HG02571 (cell line): ENCODE measurements around the gene DNLZ.

ENCODE experiments used
- ATAC-seq: cut with Tn5 transposase; IDR thresholded peaks from one replicate; pipeline ENCODE4 v1.9.1; 2021; ENCODE audit warnings: mild to moderate bottlenecking, moderate library complexity; ENCODE audit not compliant: unreplicated experiment

The DNLZ gene

GRCh38 chr9:136397643-136398042 is 34.1 kb upstream of the DNLZ start:
- no peak for ATAC-seq

- no peak for ATAC-seq
Observed at GRCh38 chr9:136396219-136396515, 32.6 kb upstream of the DNLZ start.

GRCh38 chr9:136395345-136396218 is 32.0 kb upstream of the DNLZ start:
- no peak for ATAC-seq

- ATAC-seq = no peak
Observed at GRCh38 chr9:136395020-136395340, 31.4 kb upstream of the DNLZ start.

- ATAC-seq = no peak
Observed at GRCh38 chr9:136394312-136395019, 30.9 kb upstream of the DNLZ start.

- no peak for ATAC-seq
Observed at GRCh38 chr9:136393531-136393930, 30.0 kb upstream of the DNLZ start.

GRCh38 chr9:136392538-136393449 is 29.2 kb upstream of the DNLZ start:
- no peak for ATAC-seq

- no peak for ATAC-seq
Observed at GRCh38 chr9:136391737-136392537, 28.4 kb upstream of the DNLZ start.

GRCh38 chr9:136389396-136389795 is 25.9 kb upstream of the DNLZ start:
- no peak for ATAC-seq

GRCh38 chr9:136387217-136387616 is 23.7 kb upstream of the DNLZ start:
- ATAC-seq = no peak

- no peak for ATAC-seq
Observed at GRCh38 chr9:136386018-136386417, 22.5 kb upstream of the DNLZ start.

GRCh38 chr9:136385015-136385414 is 21.5 kb upstream of the DNLZ start:
- ATAC-seq = no peak

GRCh38 chr9:136383436-136383835 is 19.9 kb upstream of the DNLZ start:
- no peak for ATAC-seq

- ATAC-seq = no peak
Observed at GRCh38 chr9:136381966-136382513, 18.5 kb upstream of the DNLZ start.

GRCh38 chr9:136381311-136381710 is 17.8 kb upstream of the DNLZ start:
- no peak for ATAC-seq

- ATAC-seq = no peak
Observed at GRCh38 chr9:136380381-136380780, 16.8 kb upstream of the DNLZ start.

GRCh38 chr9:136379891-136380290 is 16.3 kb upstream of the DNLZ start:
- ATAC-seq = no peak

GRCh38 chr9:136379401-136379800 is 15.9 kb upstream of the DNLZ start:
- ATAC-seq = no peak

- ATAC-seq = no peak
Observed at GRCh38 chr9:136379003-136379287, 15.4 kb upstream of the DNLZ start.

GRCh38 chr9:136378170-136379002 is 14.8 kb upstream of the DNLZ start:
- no peak for ATAC-seq
